Colonic mucosa (tissue), 4 donors: ENCODE data around the gene LEFTY1. TPM values are rescaled to one million over a fixed set of nuclear protein-coding genes. Genes with fewer than 3 reads are reported as not detected.

Experiments
- DNase-seq: peaks from one replicate; pipeline ENCODE4 v3.0.0-alpha.2; 2020
- H3K27ac ChIP-seq: fragments of 200-600 bp; one replicate; pipeline ENCODE4 v1.8.0; 2021
- H3K27me3 ChIP-seq: fragments of 200-600 bp; one replicate; pipeline ENCODE4 v1.8.0; 2021
- H3K36me3 ChIP-seq: fragments of 200-600 bp; one replicate; pipeline ENCODE4 v1.8.0; 2021
- H3K4me1 ChIP-seq: fragments of 200-600 bp; one replicate; pipeline ENCODE4 v1.8.0; 2021; ENCODE audit warnings: mild to moderate bottlenecking
- H3K4me3 ChIP-seq: fragments of 200-600 bp; one replicate; pipeline ENCODE4 v1.8.0; 2021
- H3K9ac ChIP-seq, 2 donors: one replicate each; pipeline ENCODE4 v1.7.0; 2013; ENCODE audit warnings: control low read depth in 2 of 2, low read depth in 2 of 2, low read length in 2 of 2
- H3K9me3 ChIP-seq: fragments of 200-600 bp; one replicate; pipeline ENCODE4 v1.8.0; 2021
- CTCF ChIP-seq: fragments of 200-600 bp; IDR thresholded peaks from one replicate; pipeline ENCODE4 v1.8.0; 2022; ENCODE audit warnings: antibody characterized with exemption, mild to moderate bottlenecking
- intact Hi-C: fragments of 100-400 bp; cut with DNase I; formaldehyde crosslinking; loops from one replicate; pipeline ENCODE4 v1.14.1; 2022
- total RNA-seq, 2 donors: library from RNA; stranded (reverse); fragmentation: NEBNext Ultra II Directional in 1 of 2; extraction: Animal tissue kit (Norgen Biotek cat#: 25700) in 1 of 2; gene quantifications; one replicate each; pipeline ENCODE4 v1.2.1, GENCODE V29; 2021
- donor health status: healthy.
- donor health status: DM: no; HTN: no; CAD: no.
- donor health status: DM: no; HTN: no; CAD: no.

The LEFTY1 gene
- total RNA-seq, 2 donors from 2014 or later: 201 to 211 TPM

- Histone ChIP-seq H3K4me1 (peaks cover 8% of the 10 kb centered on the region), H3K27me3 (no peaks in the 10 kb centered on the region), H3K4me3 (no peak overlapping the region), H3K9ac (peak overlapping the region in 1 of 2 donors; percentile 31), H3K9me3 (no peaks in the 10 kb centered on the region), H3K27ac (peak overlapping the region; percentile 19), H3K36me3 (no peaks in the 10 kb centered on the region)
- intact Hi-C loops: loop anchor here (5.0 to 10.0 kb wide), 3 partner anchors 64 to 127 kb away; partner anchors contain the start of gene SRP9
- no peak for DNase-seq
- no peak for TF ChIP-seq CTCF
These were observed 40.7 kb downstream of the LEFTY1 start for GRCh38 chr1:225848030-225848955.

- no peak for TF ChIP-seq CTCF
- Histone ChIP-seq H3K9me3 (no peaks in the 10 kb centered on the region), H3K27ac (peak overlapping the region; percentile 19), H3K9ac (peak overlapping the region in 1 of 2 donors; percentile 31), H3K4me3 (no peak overlapping the region), H3K27me3 (no peaks in the 10 kb centered on the region), H3K4me1 (peaks cover 8% of the 10 kb centered on the region), H3K36me3 (no peaks in the 10 kb centered on the region)
- intact Hi-C loops: loop anchor here (5.0 to 10.0 kb wide), 3 partner anchors 65 to 127 kb away; partner anchors contain the start of gene SRP9
- peak; percentile 78 for DNase-seq
These were observed 41.3 kb downstream of the LEFTY1 start for GRCh38 chr1:225847610-225848009.

- TF ChIP-seq CTCF: no peak
- Histone ChIP-seq H3K27ac (no peak overlapping the region), H3K36me3 (no peaks in the 10 kb centered on the region), H3K9me3 (no peaks in the 10 kb centered on the region), H3K9ac (peak overlapping the region in 1 of 2 donors; percentile 28), H3K4me3 (no peak overlapping the region), H3K27me3 (no peaks in the 10 kb centered on the region), H3K4me1 (peaks cover 8% of the 10 kb centered on the region)
- DNase-seq: no peak
- intact Hi-C loops: loop anchor here (5.0 to 10.0 kb wide), 3 partner anchors 66 to 128 kb away; partner anchors contain the start of gene SRP9
These were observed 42.3 kb downstream of the LEFTY1 start for GRCh38 chr1:225846331-225847310.

- no peak overlapping the region for H3K4me3 ChIP-seq
- intact Hi-C loops: loop anchor here (2.0 to 10.0 kb wide), 4 partner anchors 67 to 371 kb away; partner anchors contain the start of gene SRP9
- peak; percentile 39 for TF ChIP-seq CTCF
- peaks cover 8% of the 10 kb centered on the region for H3K4me1 ChIP-seq
- no peak overlapping the region for H3K27ac ChIP-seq
- H3K27me3 ChIP-seq: no peaks in the 10 kb centered on the region
- H3K36me3 ChIP-seq: no peaks in the 10 kb centered on the region
- H3K9me3 ChIP-seq: no peaks in the 10 kb centered on the region
- no peak overlapping the region for H3K9ac ChIP-seq
- DNase-seq: peak; percentile 69
These were observed 43.2 kb downstream of the LEFTY1 start for GRCh38 chr1:225845571-225846259.
